Hematopoietic multipotent progenitor cell treated with erythropoietin and hydrocortisone succinate and interleukin-3 and kit ligand, for 8 days (in vitro differentiated cells): ENCODE data around the gene GFPT2.
"Not testable (repeated sequence)": the region's sequence is repeated elsewhere in the genome, so short reads cannot be mapped to it uniquely, and the experiment has no call there.

Source experiments
- DNase-seq: peaks from one replicate; pipeline ENCODE4 v3.0.0-alpha.2; 2015

GFPT2 gene

DNA sequence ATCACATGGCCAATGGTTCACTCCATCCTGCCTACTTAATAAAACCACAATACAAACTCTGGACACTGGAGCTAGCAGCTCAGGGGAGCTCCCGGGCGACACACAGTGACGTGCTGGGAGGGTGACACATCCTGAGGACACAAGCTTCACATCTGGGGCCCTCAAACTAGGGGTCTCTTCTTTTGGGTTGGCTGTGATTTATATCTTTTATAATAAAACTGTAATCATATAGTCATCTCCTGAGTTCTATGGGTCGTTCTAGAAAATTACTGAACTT lies 49.2 kb downstream of the GFPT2 start:
- no peak for DNase-seq

DNA sequence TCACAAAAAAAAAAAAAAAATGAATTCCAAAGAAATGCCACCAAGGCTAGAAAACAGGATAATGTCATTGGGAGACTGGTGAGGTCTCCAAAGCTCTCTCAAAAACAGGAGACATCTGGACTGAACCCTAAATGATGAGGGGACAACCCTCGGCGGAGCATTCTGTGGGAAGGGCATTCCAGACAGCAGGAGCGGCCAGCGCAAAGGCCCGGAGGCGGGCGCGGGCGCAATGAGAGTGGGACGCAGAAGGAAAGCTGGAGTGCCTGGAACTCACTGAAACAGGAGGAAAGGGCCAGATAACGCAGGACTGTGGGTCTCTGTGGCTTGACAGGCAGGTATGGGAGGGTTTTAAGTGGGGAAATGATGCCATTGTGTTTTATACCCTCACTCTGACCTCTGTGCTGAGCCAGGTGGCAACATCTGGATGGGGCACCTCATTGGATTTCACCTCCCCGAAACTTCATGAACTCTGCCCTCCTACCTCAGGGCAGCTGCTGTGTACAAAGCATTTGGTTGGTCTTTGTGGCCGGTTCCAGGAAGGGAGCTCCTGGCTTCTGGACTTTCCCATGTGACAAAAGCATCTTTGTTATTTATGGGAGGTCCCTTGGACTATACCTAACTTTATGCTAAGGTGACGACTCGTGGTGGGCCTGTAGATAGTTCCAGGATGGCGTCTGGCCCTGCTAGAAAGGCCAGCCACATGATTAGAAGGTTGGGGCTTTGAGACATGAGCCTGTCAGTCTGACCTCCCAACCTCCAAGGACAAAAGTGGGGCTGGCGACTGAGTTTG lies 49.7 kb downstream of the GFPT2 start:
- no peak for DNase-seq

DNA sequence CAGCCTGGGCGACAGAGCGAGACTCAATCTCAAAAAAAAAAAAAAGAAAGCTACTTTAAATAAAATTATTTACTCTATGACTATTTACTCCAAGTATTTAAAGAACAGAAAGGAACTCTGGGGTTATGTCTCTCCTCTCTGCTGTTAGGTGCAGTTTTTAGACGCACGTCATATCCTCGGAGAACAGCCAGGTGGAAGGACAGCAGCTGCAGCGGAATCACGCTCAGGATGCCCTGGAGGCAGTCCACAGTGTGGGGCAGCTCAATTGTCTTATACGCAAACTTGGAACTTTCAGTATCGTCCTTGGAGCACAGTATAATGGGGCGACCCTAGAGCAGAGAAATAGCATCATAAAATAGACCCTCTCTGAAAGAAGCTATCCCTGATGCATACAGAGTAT lies 50.9 kb downstream of the GFPT2 start:
- DNase-seq: no peak

DNA sequence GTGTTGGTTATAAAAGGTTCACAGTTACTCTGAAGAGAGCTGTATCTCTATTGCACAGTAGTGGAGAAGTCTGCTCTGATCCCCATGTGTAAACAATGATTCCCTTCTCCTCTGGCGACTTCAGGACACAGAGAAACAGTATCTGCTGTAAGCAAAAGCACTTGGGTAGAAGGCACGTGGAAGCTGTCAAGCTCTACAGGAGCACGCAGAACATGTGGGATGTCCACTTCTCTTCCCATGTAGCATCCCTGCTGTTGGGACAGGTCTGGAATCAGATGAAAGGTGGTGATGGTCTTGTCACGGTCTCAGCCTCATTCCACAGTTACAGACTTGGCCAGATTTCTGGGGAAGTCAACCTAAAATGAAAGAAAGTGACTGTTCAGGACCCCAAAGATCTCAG lies 51.9 kb downstream of the GFPT2 start:
- no peak for DNase-seq

DNA sequence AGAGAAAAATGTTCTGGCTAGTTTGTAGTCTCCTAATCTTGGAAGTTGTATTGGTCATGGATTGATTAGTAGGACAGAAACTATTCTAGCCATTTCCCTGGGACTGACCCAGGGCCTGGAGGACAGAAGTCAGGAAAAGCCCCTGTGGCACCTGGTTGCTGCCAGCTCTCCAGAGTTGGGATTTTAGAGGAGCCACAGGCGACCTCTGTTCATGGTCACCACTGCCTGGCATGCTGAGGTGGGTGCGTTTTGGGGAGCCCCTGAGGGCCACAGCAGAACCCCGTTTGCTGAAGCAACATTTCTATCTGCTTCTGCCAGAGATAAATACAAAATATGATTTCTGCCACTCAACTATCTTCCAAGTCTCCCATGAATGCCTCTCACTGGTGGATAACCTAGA lies 53.6 kb downstream of the GFPT2 start:
- no peak for DNase-seq

DNA sequence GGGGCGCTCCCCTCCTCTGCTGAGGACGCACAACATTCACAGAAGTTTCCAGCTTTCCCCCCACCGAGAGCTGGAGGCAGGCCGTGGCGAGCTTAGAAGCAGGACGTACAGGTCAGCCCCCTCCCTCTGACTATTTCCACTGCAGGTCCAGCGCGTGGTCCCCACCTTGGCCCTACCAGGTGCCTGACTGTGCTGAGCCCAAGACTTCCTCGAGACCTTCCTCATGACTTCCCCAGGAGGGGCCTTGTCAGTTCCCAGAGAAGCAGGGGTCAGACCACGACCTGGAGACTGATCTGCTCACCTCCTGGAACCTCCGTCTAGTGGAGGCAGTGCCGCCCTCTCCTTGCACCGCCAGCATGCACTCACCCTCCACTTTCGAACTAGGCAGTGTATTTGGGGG lies 54.1 kb downstream of the GFPT2 start:
- not testable (repeated sequence) for DNase-seq

DNA sequence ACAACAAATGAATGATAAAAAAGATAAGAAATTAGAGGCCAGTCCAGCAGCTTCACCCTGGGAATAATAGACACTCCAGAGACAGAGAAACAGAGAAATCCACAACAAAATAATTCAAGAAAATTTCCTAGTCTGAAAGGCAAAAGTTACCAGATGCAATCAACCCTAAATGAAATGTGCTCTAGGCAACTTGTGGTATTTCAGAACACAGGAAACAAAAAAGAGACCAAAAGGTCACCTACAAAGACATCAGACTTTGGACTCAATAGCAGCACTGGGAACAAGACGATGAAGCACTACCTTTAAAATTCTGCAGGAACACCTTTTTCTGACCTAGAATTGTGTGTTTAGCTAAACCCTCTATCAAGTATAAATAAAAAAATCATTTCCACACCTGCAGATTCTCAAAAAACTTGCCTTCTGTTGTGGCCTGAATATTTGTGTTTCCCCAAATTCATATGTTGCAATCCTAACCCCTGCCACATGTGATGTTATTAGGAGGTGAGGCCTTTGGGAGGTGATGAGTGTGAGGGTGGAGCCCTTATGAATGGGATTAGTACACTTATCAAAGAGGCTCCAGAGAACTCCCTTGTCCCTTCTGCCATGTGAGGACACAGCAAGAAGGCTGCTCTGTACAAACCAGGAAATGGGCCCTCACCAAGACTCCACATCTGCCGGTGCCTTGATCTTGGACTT lies 55.4 kb downstream of the GFPT2 start:
- peak; percentile 50 for DNase-seq

DNA sequence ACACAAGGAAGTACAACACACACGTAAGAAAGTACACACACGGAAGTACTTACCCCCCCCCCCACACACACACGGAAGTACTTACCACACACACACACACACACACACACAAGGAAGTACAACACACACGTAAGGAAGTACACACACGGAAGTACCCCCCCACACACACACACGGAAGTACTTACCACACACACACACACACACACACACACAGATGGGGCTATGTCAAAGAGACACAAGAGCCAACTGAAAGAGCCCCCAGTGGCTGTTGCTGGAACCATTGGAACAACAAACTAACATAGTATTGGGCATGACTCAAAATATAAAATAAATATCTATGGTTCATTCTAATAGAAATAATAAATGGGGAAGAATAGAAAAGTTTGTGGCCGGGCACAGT lies 56.4 kb downstream of the GFPT2 start:
- no peak for DNase-seq

DNA sequence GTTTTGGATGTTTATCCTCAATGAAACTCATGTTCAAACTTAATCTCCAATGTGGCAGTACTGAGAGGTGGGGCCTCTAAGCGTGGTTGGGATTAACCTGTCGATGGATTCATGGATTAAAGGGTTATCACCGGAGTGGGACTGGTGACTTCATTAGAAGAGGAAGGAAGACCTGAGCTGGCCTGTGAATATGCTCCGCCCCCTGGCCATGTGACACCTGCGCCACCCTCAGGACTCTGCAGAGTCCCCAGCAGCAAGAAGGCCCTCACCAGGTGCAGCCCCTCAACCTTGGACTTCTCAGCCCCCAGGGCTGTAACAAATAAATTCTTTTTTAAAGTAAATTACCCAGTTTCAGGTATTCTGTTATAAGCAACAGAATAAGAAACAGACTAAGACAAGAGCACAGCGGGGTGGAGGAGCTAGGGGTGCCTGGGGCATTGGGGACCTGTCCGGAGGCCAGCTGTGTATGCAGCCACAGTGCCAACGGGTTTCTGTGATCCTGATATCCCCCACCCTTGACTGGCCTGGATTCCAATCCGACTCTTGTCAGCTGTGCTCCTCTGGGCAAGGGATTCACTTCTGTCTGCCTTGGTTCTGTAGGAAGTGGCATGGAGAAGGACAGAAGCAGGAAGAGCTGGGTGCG lies 58.1 kb downstream of the GFPT2 start:
- peak; percentile 9 for DNase-seq

DNA sequence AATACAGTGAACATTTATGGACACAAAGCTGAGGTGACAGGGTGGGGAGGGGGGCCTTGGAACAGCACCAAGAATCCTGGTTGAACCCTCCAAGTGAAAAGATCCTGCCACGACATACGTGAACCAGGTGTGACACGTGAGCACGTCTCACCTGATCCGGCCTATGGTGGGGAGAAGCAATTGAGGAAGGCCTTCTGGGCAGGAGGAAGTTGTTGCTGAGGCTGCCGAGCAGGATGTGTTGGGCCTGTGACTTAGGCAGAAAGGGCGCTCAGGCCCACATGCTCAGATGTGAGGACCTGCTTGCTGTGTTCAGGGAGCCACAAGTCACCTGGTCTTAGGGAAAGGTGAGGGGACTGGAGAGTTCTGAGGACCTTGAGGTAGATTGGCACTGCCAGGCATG lies 58.7 kb downstream of the GFPT2 start:
- DNase-seq: no peak

DNA sequence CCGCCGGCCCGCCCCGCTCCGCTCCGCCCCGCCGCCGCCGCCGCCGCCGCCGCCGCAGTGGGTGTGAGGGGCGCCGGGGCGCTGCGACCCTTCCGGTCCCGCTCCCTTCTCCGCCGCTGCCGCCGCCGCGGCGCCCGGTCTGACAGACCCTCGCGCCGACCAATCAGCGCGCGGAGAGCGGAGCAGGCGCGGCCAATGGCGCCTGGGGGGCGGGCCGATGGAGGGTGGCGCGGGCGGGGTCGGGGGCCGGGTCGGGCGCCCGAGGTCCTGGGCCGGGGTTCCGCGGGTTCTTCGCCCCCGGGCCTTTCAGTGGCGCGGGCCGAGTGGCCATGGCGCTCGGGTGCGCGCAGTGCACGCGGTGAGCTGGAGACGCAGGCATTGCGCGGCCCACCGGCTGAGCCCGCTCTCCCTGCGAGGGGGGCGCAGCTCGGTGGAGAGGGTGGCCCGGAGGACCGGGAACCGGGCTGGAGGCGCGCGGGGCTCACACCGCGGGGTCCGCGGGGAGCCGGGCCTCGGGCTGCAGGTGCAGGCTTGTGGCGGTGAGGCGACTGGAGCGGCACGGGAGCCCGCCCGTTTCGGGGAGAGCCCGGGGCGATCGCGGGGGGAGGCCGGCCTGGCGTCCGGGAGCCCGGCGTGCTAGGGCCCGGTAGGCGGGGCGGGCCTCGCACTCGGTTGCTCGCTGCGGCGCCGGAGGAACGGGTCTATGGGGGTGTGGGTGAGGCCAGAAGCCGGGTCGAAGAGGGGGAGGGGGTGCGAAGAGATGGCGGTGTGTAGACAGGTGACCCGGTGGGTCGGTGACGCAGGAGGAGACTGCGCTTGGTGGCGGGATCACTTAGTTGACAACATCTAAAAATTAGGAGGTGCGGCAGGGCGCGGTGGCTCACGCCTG lies 60.9 kb downstream of the GFPT2 start, which contains the start of gene MAPK9:
MAPK9 (minus strand) TSS at position 141 of the 889 bp plus-strand sequence. CDS start 11,522 bp downstream, outside the sequence.
- peak; percentile 83 for DNase-seq

DNA sequence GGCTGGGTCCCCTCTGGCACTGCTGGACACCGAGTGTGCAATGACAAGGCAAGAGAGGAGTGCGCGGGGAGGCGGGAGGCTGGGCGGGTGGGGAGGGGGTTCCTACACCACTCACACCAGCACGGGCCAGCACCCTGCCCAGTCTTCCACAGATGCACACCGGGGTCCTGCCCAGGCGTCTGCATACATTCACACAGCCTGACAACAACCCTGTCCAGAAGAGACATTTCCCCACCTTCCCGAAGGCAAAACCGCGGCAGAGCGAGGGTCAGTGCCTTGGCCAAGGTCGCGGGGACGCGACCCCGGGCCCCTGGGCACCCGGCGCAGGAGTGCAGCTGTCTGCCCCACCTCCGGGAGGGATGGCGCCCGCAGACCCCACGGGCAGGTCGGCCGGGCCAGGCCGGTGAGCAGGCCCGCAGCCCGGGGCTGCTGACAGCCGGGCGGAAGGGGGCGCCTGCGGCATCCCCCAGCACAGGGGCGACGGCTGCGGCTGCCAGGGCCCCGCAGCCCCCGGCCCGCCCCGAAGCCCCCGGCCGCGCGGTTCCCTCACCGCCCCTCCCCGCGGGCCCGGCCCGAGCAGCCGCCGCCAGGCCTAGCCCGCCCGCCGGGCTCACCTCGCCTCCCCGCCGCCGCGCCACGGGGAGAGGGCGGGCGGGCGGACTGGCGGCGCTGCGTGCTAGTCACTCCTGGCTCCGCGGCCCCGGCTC lies 61.7 kb downstream of the GFPT2 start:
- DNase-seq: peak; percentile 19

DNA sequence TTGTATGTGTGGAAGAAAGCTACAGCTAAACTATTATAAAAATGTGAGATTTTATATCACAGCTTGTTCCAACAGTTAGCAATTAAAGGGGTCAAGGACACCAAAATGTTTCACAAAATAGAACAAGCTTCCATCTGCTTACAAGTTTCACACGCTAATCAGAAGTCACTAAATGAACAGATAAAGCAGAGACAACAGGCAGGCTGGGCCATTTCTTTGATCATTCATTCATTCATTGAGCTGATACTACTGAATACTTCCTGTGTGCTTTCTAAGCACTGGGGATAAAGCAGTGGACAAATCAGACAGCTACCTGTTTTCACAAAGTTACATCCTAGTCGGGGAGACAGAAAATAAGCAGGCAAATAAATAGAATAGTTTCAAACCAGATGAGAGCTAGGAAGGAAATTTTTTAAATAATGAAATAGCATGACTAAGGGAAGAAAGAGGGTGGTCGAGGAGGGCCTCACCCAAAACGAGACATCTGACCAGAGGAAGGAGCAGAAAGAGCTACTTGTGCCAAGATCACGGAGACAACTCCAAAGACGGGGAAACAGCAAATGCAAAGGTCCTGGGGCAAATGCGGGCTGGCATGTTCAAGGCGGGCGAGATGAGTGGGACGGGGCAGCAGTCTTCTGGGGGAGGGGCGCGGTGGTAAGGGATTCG lies 62.4 kb downstream of the GFPT2 start:
- peak; percentile 20 for DNase-seq

DNA sequence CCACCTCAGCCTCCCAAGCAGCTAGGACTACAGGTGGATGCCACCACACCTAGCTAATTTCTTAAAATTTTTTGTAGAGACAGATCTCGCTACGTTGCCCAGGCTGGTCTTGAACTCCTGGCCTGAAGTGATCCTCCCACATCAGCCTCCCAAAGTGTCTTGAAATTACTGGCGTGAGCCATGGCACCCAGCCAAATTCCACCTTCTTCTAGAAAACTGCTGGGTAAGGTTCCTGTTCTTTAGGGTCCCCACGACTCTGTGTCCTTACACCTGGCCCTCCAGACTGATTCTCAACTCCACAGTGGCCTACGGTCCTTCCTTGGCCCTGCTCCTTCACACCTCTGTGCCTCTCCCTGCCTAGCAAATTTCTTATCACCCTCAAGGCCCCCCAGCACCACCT lies 63.2 kb downstream of the GFPT2 start:
- no peak for DNase-seq

DNA sequence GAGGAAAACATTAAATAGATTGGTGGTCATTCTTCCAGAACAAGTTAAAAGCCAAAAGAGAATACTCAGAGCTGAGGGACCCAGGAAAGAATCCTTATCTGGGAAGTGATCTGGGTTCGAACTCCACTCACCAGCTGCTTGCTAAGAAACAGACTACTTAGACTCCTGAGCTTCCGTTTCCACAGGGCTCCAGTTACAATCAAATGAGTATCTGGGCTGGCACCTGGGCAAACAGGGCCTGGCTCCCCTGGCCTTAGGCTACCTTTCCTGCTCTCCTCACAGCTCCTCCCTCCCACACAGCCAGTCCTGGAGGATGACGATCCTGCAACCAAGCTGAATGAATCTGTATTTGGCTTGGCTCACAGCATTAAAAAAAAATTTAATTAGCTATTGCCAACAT lies 63.7 kb downstream of the GFPT2 start:
- no peak for DNase-seq

DNA sequence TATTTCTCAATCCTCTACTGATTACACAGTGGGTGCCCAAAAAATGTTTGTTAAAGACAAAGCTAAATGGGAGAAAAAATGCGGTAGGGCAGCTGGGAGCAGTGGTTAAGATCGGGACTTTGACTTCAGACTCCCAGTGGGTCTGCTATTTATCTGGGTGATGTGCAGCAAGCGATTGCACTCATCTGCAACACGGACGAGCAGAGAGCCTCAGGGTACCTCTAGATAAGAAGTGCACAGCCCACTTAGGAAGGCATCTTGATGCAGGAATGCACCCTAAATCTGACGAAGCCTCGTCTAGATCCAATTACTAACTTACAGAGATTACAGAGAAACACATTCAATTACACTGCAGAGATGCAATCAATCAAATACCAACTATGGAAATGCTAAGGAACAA lies 65.3 kb downstream of the GFPT2 start:
- DNase-seq: no peak

DNA sequence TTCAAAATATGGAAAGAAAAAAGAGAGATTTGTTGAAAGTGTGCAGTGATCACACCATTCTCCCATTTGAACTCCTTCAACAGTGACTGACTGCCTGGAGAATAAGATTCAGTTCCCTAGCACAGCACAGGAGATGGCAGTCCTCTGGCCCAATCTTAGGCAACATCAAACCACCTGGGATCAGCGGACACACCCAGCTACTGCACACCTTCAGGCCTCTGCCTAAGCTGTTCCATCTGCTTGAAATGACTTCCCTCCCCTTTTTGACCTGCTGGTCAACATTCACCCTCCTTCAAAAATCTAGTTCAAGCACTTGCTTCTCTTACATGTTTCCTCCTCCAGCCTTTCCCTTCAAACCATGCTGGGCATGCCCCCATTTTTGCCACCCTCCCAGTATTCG lies 65.7 kb downstream of the GFPT2 start:
- DNase-seq: no peak

DNA sequence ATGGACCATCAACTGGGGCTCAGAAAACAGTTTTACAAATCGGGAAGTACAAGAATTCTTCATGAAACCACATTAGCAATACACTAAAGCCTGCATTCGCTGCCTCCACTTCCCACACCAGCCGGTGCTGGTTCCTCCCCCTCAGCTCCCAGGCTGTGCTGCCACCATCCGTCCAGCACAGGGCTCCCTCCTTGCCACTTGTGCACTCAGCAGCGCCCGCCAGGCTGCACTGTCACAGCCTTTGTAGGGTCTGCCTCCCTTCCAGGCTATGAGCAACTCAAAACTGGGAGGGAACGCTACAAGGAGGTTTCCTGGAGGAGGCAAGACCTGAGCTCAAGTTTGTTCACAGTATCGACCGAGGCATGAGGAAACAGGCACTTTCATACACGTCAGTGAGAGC lies 69.0 kb downstream of the GFPT2 start:
- no peak for DNase-seq

DNA sequence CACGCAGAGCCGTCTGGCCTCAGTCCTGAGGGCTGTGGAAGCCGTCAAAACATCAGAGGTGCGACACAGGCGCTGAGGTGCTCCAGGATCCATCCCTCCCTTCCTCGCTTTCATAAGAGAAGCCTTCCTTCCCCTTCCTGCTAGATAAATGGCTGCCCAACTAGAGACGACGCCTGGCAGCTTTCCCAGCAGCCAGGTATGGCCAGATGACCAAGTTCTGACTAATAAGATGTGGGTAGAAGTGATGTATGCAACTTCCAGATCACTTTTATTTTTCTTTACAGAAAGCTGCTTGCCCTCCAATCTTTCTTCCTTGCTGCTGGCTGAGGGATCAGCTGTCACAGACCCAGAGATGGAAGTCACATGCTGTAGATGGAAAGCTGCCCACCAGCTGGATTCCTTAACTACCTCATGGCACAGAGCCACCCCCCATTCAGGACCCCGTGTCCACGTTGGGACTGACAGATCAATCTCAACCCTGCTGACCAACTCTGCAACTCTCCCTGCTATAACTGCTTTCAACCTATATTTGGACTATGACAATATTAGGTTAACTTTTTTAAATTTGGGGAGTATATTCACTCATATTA lies 70.0 kb downstream of the GFPT2 start:
- DNase-seq: no peak

DNA sequence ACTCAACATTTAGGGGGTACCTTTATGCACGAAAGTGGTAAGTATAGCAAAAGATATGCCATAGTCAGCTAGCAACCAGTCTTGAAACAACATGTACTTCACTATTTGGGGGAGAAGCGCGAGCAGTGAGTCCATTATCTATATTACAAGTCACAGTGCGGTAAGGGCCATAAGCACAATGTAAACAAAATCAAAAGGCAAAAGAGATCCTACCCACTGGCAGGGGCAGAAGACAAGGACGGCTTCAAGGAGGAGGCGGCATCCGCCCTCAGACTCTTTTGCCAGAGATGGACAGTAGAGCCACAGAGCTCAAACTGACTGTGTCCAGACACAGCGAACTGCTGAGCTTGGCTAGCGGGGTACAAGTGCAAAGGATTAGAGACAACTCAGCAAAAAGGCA lies 70.9 kb downstream of the GFPT2 start:
- DNase-seq: no peak

DNA sequence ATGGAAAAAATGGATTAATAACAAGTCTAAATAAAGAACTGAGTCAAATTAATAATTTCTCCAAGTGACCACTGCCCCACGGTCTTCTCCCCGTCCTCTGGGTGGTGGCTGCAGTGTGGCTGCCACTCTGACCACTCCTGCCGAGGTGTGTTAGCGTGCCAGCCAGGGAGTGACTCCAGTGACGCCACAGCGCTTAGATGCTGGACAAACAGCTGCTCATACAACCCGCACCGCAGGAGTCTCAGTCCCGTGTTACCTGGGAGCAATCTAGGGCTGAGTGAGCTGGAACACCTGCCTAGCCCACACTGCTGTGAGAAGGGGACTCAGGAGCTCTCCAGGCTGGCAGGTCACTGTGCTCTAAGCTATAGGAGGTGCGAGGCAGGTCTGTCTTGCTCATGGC lies 71.4 kb downstream of the GFPT2 start:
- no peak for DNase-seq

DNA sequence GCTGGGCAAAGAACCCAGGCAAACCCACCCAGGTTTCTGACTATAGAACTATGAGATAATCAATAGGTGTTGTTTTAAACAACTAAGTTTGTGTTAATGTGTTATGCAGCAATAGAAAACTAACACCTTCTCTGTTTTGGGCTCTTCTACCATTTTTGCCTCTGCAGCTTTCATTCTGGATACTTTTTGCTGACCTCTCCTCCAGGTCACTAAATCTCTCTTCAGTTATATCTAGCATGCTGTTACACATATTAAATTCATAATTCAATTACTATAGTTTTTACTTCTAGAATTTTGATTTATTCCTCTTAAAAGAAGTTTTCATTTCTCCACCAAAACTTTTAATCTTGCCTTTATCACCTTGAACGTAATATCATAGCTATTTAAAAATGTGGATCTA lies 78.4 kb downstream of the GFPT2 start:
- DNase-seq: no peak
